GM18505 (cell line): ENCODE results near the gene ABCF1.

Experiments
- ATAC-seq: cut with Tn5 transposase; IDR thresholded peaks from one replicate; pipeline ENCODE4 v1.9.1; 2021; ENCODE audit not compliant: unreplicated experiment
- POLR2A ChIP-seq: IDR thresholded peaks from 4 replicates; pipeline ENCODE4 v1.6.1; 2011; ENCODE audit warnings: borderline replicate concordance; ENCODE audit not compliant: insufficient read depth, insufficient read length; ENCODE audit errors: extremely low read depth

Gene ABCF1

GRCh38 chr6:30615958-30616810 is 44.9 kb downstream of the ABCF1 start:
- no peak for ATAC-seq
- peak; percentile 6 for TF ChIP-seq POLR2A

DNA sequence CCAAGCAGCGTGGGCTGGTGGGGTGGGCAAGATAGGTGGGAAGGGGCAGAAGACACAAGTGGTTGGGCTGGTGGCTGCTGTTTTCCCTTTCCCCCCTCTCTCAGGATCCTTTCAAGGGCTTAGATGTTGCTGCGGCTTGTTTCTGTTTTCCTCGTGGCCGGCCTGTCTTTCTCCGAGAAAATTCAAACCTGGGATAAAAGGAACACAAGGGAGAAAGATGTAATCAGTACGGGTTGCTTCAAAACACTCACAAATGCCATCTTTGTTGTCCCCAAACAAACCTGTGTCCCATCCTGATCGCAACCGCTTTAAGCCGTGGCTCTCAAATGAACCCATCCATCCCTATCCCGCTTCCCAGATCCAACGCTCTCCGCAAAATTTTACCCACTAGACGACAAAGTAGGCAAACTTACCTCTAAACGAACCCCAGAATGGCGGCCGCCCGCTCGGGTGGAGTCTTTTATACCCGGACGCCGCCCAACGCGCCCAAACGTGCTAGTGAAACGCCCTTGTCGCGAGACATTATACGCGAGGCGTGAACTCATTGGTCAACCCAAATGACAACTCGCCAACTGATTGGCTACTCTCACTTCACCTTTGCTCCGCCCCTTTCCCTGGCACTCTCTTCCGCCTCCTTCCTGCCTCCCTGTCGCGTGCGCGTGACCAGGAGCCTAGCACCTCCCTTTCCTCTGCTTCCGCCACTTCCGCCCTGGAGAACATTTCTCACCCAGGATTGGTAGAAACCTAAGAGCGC is 45.7 kb downstream of the ABCF1 start, which contains the start of gene PPP1R10:
PPP1R10 (minus strand) TSS at position 433 of the 754 bp plus-strand sequence. CDS start 7,299 bp downstream, outside the sequence.
- peak; percentile 75 for ATAC-seq
- TF ChIP-seq POLR2A: peak; percentile 100

DNA sequence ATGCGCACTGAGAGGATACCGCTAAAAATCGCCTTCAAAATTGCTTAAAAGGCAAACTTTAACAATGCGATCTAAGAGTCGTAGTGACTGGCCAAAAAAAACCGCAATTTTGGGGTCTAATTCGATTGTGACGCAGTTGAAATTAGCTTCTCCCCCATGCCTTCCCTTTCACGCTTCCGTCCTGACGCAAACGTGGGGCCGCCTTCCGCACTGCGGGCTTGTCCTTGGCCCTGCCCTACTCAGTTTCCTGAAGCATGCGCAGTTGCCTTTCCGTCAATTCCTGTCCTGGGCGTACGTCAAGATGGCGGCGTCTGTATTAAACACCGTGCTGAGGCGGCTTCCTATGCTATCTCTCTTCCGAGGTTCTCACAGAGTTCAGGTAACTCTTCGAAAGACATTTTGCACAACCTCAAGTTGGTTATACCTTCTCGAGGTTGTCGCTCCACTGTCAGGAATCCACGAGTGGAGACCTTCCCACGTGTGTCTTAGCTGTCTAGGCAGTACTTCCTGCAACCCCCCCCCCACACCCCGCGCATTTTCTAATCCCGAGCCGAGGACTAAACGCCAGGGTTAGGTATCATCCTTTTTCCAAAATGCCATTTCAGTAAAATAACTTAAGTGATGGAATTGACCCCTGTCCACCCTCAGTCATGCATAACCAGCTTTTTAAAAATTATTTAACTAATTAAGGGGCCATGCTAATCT is 46.5 kb downstream of the ABCF1 start, which contains the start of gene MRPS18B:
MRPS18B (plus strand) TSS at position 276 of the 705 bp plus-strand sequence; CDS start at position 302, 26 bp downstream.
- peak; percentile 64 for ATAC-seq
- TF ChIP-seq POLR2A: peak; percentile 91

- no peak for TF ChIP-seq POLR2A
- ATAC-seq: no peak
Measured at GRCh38 chr6:30618270-30618797, 47.1 kb downstream of the ABCF1 start.

GRCh38 chr6:30619561-30619960 is 48.3 kb downstream of the ABCF1 start:
- no peak for ATAC-seq
- TF ChIP-seq POLR2A: no peak

GRCh38 chr6:30625511-30625910 is 54.3 kb downstream of the ABCF1 start:
- no peak for ATAC-seq
- TF ChIP-seq POLR2A: no peak

DNA sequence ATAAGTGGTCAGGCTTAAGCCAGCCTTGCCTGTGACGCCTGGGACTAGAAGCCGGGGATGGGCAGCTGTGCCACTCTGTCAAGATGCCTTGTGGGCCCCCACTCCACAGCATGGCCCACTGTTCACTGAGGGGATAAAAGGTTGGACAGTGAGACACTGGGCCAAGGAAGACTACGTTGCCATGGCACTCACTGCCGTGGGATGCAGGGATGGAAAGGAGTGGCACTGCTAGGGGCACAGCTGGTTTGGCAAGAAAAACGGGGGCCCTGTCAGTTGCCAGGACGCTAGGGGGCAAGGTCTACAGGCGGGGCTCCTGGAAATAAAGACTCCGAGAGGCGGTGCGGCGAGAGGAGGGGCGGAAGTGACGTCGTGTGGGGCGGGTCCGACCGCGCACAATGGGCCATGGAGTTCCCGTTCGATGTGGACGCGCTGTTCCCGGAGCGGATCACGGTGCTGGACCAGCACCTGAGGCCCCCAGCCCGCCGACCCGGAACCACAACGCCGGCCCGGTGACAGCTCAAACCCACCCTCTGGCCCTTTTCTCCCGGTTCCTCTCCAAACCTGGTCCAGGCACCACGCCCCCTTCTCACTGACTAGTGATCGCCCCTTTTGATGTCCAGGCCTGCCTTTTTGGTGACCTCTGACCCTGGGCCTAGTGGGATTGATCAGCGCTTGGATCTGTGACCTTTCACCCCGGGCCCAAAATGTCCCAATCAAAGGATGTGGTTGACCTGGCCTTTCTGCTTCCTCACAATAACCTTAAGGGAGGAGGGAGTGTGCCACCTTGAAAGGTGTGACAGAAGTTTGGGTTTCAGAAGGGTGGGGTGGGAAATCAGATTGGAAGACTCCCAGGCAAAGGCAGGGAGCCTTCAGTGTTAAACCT is 55.5 kb downstream of the ABCF1 start, which contains the start of gene ATAT1:
ATAT1 (plus strand) TSS at position 391 of the 883 bp plus-strand sequence.
- peak; percentile 81 for TF ChIP-seq POLR2A
- ATAC-seq: peak; percentile 71

DNA sequence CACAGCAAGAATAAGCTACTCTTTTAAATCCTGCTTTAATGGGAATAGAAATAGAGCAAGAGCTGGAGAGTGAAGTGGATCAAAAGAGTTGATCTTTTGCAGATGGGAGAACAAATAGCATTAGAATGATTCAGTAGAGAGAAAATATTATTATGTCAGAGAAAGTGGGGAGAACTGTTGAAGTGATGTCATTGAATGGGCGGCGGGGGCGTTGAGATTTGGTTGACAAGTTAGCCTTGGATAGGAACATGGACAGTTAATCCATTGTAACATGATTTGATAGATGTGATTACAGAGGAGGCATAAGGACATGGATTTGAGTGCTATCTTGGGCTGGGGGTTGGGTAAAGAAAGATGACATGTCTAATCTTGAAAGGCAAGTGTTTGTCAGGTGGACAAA is 64.6 kb downstream of the ABCF1 start:
- TF ChIP-seq POLR2A: no peak
- ATAC-seq: no peak

DNA sequence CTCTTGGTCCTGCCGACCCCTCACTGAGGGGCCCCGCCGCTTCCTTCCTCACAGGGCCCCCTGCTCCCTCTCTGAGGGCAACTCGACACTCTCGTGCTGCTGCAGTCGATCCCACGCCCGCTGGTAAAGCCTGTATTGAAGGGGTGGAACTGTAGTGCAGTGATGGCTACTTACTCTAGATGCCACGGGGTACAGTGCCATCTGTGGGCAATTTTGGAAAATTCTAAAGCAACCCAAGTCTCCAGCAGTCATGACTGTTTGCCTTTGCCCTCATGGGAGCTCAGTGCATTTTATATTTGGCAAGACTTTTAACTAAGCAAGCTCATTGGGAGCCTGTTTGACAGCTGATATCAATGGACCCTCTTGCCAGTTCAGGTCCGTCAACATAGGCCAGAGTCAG is 69.2 kb downstream of the ABCF1 start:
- TF ChIP-seq POLR2A: no peak
- ATAC-seq: no peak

GRCh38 chr6:30641048-30641447 is 69.8 kb downstream of the ABCF1 start:
- ATAC-seq: no peak
- no peak for TF ChIP-seq POLR2A
